ENCODE measurements around the gene TBC1D4.
"Not testable (repeated sequence)": the region's sequence is repeated elsewhere in the genome, so short reads cannot be mapped to it uniquely, and the experiment has no call there.

Gene TBC1D4

GRCh38 chr13:75437582-75438318, 44.2 kb downstream of the TBC1D4 start:
- no peak overlapping the region for H3K4me3 ChIP-seq (ENCODE audit: low read depth, low read length)
- no peak for TF ChIP-seq CTCF (IDR thresholded peaks at IDR 0.05; ENCODE audit: low read depth, low read length)

DNA sequence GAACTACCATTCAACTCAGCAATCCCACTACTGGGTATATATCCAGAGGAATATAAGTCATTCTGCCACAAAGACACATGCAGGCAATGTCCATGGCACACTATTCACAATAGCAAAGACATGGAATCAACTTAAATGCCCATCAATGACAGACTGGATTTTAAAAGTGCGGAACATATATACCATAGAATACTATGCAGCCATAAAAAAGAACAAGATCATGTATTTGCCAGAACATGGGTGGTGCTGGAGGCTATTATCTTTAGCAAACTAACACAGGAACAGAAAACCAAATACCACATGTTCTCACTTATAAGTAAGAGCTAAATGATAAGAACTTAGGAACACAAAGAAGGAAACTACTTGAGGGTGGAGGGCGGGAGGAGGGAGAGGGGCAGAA, 47.8 kb downstream of the TBC1D4 start:
- not testable (repeated sequence) for H3K4me3 ChIP-seq (ENCODE audit: low read depth, low read length)

GRCh38 chr13:75432811-75433244, 49.1 kb downstream of the TBC1D4 start:
- TF ChIP-seq CTCF (IDR thresholded peaks at IDR 0.05; ENCODE audit: low read depth, low read length) = no peak
- H3K4me3 ChIP-seq (ENCODE audit: low read depth, low read length) = no peak overlapping the region

- TF ChIP-seq CTCF (IDR thresholded peaks at IDR 0.05; ENCODE audit: low read depth, low read length) = no peak
- no peak overlapping the region for H3K4me3 ChIP-seq (ENCODE audit: low read depth, low read length)
Measured at GRCh38 chr13:75432045-75432444, 49.9 kb downstream of the TBC1D4 start.

GRCh38 chr13:75430436-75431209, 51.3 kb downstream of the TBC1D4 start:
- no peak for TF ChIP-seq CTCF (IDR thresholded peaks at IDR 0.05; ENCODE audit: low read depth, low read length)

DNA sequence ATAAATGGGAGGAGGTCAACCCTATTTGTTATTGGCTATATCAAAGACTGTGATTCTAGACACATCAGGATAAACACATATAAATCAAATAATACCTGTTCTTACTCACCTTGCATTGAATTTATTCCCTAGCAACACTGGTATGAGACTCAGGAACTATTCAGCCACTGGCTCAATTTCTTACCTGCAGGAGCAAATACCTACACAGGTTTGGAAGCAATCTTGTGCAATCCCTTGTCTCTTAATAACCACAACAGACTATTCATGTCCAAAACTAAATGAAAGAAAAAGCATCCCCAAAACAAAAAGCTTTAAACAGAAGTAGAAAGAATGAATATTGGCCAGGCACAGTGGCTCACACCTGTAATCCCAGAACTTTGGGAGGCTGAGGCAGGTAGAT, 55.5 kb downstream of the TBC1D4 start:
- H3K4me3 ChIP-seq (ENCODE audit: low read depth, low read length) = no peak overlapping the region
- TF ChIP-seq CTCF (IDR thresholded peaks at IDR 0.05; ENCODE audit: low read depth, low read length) = no peak

More at GRCh38 chr13:75430436-75431209, 51.3 kb downstream of the TBC1D4 start:
- H3K4me3 ChIP-seq (ENCODE audit: low read depth, low read length) = no peak overlapping the region

DNA sequence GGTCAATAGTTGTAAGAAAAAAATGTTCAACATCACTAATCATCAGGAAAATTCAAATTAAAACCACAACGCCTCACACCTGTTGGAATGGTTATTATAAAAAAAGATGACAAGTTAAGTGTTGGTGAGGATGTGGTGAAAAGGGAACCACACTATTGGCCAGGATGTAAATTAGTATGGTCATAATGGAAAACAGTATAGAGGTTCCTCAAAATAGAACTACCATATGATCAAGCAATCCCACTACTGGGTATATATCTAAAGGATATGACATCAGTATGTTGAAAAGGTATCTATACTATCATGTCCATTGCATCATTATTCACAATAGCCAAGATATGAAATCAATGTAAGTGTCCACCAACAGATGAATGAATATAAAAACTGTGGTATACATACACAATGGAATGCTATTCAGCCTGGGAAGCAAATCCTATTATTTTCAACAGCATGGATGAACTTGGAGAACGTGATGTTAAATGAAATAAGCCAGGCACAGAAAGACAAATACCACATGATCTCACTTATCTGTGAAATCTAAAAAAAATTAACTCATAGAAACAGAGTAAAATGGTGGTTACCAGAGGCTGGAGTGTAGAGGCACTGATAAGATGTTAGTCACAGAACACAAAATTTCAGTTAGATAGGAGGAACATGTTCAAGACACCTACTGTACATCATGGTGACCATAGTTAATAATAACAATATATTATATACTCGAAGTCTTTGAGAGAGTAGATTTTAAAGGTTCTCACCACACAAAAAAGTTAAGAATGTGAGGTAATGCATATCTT, 56.6 kb downstream of the TBC1D4 start:
- TF ChIP-seq CTCF (IDR thresholded peaks at IDR 0.05; ENCODE audit: low read depth, low read length) = no peak
- H3K4me3 ChIP-seq (ENCODE audit: low read depth, low read length) = no peak overlapping the region

Measured in WI38 (cell line).